ENCODE results near the gene PCNX3. TPM values are rescaled to one million over a fixed set of nuclear protein-coding genes. Genes with fewer than 3 reads are reported as not detected.

The PCNX3 gene
- total and polyA plus RNA-seq, 2 of the 13 experiments (the other 11 are each of a cell fraction or from before 2014, with no cell fraction given): 16.2 to 23.0 TPM

DNA sequence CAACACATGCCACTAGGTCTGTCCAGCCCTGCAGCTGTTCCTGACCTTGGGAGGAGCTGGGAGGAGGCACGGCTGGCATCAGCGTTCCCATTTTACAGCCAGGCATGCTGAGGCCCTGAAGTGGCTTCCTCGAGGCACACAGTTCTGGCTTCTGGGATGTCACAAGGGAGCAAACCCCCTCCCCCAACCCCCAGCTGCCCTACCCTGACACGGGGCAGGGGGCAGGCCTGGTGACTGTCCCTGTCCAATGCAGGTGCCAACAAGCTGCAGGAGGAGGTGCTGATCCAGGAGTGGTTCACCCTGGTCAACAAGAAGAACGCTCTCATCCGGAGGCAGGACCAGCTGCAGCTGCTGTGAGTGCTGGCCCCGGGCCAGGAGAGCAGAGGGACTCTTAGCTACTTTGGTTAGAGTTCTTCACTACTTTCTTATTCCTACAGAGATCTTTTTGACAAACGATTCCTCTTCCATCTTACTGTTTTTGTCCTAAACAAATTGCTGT lies 25.3 kb upstream of the PCNX3 start:
- H3K9ac ChIP-seq (ENCODE audit: insufficient read depth, low read depth, low read length): no peak overlapping the region
- H3K36me3 ChIP-seq (replicated peaks in 1 of 2; ENCODE audit: control insufficient read depth in 1 of 2, insufficient read depth in 2 of 2, low read length in 2 of 2): no peaks in the 10 kb centered on the region
- CTCF ChIA-PET (ENCODE audit: low intra/inter-chr PET ratio, low total read pairs): no interaction called here
- in situ Hi-C loops (cut with HindIII; ENCODE audit: extremely low pct_ligation_motif_present, low pct_unique_long_range_greater_than_20kb) (no loop called here), intact Hi-C loops (cut with micrococcal nuclease; ENCODE audit: unreplicated experiment) (no loop called here)
- no peaks in the 10 kb centered on the region for H3K79me2 ChIP-seq (ENCODE audit: insufficient read depth, low read length)
- FAIRE-seq (no peak), DNase-seq (ENCODE audit: low spot score) (no peak), ATAC-seq (no peak)
- H3K27ac ChIP-seq (ENCODE audit: extremely low read length, insufficient read depth, low read length): no peak overlapping the region
- peaks cover 15% of the 10 kb centered on the region for H3K4me1 ChIP-seq (ENCODE audit: insufficient read depth, low read length)
- POLR2A ChIA-PET: no interaction called here
- no peaks in the 10 kb centered on the region for H4K20me1 ChIP-seq (ENCODE audit: insufficient read depth, low read length)
- 85% methylated on average over 7 of the region's 8 CpGs for WGBS (ENCODE audit: low lambda C conversion rate)
- no peak overlapping the region for H2AFZ ChIP-seq (ENCODE audit: low read length)
- no peaks in the 10 kb centered on the region for H3K9me3 ChIP-seq (ENCODE audit: low read length)
- BruUV-seq (replicated peaks): TSS peak; percentile 54
- no peak overlapping the region for H3K4me3 ChIP-seq (replicated peaks in 1 of 3; ENCODE audit: insufficient read depth in 1 of 3, low read depth in 2 of 3, low read length in 3 of 3)
- H3K4me2 ChIP-seq (ENCODE audit: low read depth, low read length): no peak overlapping the region
- H3K27me3 ChIP-seq (ENCODE audit: control insufficient read depth in 1 of 2, insufficient read depth in 2 of 2, low read length in 2 of 2): no peaks in the 10 kb centered on the region
- no peak for TF ChIP-seq HOXD1 (CRISPR knock-in tag; IDR thresholded peaks at IDR 0.05)
- TF ChIP-seq PAWR (CRISPR knock-in tag; IDR thresholded peaks at IDR 0.05; ENCODE audit: borderline replicate concordance): no peak
- no peak for TF ChIP-seq CHD4 (IDR thresholded peaks at IDR 0.05; ENCODE audit: borderline replicate concordance, low read length)
- no peak for TF ChIP-seq ZNF720 (CRISPR knock-in tag; IDR thresholded peaks at IDR 0.05)
- no peak for TF ChIP-seq ZNF883 (CRISPR knock-in tag; IDR thresholded peaks at IDR 0.05; ENCODE audit: not compliant biosample characterization)
- TF ChIP-seq ZNF629 (CRISPR knock-in tag; conservative IDR thresholded peaks at IDR 0.05): peak; percentile 76
- TF ChIP-seq SRF (IDR thresholded peaks at IDR 0.05; ENCODE audit: low read depth, low read length): no peak

DNA sequence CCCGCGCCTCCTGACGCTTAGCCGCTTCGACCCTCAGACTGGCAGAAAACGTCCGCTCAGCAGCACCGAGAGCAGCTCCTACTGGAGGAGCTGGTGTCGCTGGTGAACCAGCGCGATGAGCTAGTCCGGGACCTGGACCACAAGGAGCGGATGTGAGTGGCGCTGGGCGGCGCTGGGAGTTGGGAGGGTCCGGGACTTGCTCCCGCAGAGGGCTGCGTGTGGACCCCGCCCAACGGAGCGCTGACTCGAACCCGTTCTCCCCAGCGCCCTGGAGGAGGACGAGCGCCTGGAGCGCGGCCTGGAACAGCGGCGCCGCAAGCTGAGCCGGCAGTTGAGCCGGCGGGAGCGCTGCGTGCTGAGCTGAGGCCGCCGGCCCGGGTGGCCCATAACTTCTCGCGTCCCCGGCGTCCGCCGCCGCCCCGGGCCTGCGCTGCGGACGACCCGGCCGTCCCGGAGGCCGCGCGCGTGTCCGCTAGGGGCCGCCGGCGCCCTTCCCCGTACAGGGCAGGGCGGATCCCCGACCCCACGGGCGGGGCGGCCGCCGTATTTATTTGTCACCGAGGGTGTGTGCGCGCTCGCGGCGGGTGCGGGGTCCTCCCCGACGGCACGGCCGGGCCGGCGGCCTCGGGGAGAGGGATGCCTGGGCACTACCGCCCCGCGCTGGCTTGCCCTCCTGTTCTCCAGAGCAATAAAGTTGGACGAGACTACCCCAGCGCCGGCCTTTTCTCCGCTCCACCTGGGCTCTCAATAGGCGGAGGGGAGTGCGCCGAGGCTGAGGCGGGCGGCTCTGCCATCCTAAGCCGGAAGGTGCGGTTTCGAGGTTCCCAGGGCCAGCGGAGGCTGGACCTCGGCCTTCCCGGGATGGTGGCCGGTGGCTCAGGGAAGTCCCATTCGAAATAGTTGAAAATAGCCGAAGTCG lies 23.4 kb upstream of the PCNX3 start:
- WGBS (ENCODE audit: low lambda C conversion rate): 97% methylated on average over 70 of the region's 106 CpGs

More for the DNA sequence above, 23.4 kb upstream of the PCNX3 start:
- H2AFZ ChIP-seq (ENCODE audit: low read length): no peak overlapping the region
- H3K4me3 ChIP-seq (replicated peaks in 1 of 3; ENCODE audit: insufficient read depth in 1 of 3, low read depth in 2 of 3, low read length in 3 of 3): no peak overlapping the region
- no peak for FAIRE-seq
- POLR2A ChIA-PET: interaction anchor here (1.9 to 2.4 kb wide), 2 partner anchors 11 to 15 kb away, joined by 6 to 11 read pairs; no protein-coding TSS in a partner anchor
- no peaks in the 10 kb centered on the region for H3K79me2 ChIP-seq (ENCODE audit: insufficient read depth, low read length)
- DNase-seq (ENCODE audit: low spot score): no peak
- intact Hi-C loops (cut with micrococcal nuclease; ENCODE audit: unreplicated experiment) (no loop called here), in situ Hi-C loops (cut with HindIII; ENCODE audit: extremely low pct_ligation_motif_present, low pct_unique_long_range_greater_than_20kb) (no loop called here)
- no peak for TF ChIP-seq SRSF1 (optimal IDR thresholded peaks at IDR 0.05; ENCODE audit: low read depth, low read length)
- peak; percentile 40 to 70 for TF ChIP-seq MAFK (conservative IDR thresholded peaks at IDR 0.05 in 1 of 2, IDR thresholded peaks at IDR 0.05 in 1 of 2; ENCODE audit: low read length in 2 of 2)
- no peak overlapping the region for H3K27ac ChIP-seq (ENCODE audit: extremely low read length, insufficient read depth, low read length)
- H3K36me3 ChIP-seq (replicated peaks in 1 of 2; ENCODE audit: control insufficient read depth in 1 of 2, insufficient read depth in 2 of 2, low read length in 2 of 2): no peaks in the 10 kb centered on the region
- no peaks in the 10 kb centered on the region for H3K9me3 ChIP-seq (ENCODE audit: low read length)
- no peak for ATAC-seq
- H4K20me1 ChIP-seq (ENCODE audit: insufficient read depth, low read length): no peaks in the 10 kb centered on the region
- BruUV-seq (replicated peaks): no TSS peak
- H3K4me2 ChIP-seq (ENCODE audit: low read depth, low read length): no peak overlapping the region
- H3K4me1 ChIP-seq (ENCODE audit: insufficient read depth, low read length): peaks cover 15% of the 10 kb centered on the region
- no peaks in the 10 kb centered on the region for H3K27me3 ChIP-seq (ENCODE audit: control insufficient read depth in 1 of 2, insufficient read depth in 2 of 2, low read length in 2 of 2)
- CTCF ChIA-PET (ENCODE audit: low intra/inter-chr PET ratio, low total read pairs): no interaction called here
- no peak overlapping the region for H3K9ac ChIP-seq (ENCODE audit: insufficient read depth, low read depth, low read length)
